Kidney (tissue), 14 donors: ENCODE data around the gene ICOSLG. TPM values are rescaled to one million over a fixed set of nuclear protein-coding genes. Genes with fewer than 3 reads are reported as not detected.
A peak's percentile ranks its signal among the peaks of the same experiment; 100 is the strongest.

Source experiments
- DNase-seq, 5 donors: peaks; one replicate each; pipeline ENCODE4 v3.0.0-alpha.2; 2013 to 2020
- FAIRE-seq: peaks from 2 replicates; lab custom pipeline; 2012; peaks lifted over from hg19 to GRCh38; lab: Jason Lieb, UNC
- H3K27ac ChIP-seq, 2 donors: one replicate each; pipeline ENCODE4 v1.7.0; 2013; ENCODE audit warnings: low read depth in 2 of 2, low read length in 2 of 2, inconsistent platforms in 1 of 2
- H3K27me3 ChIP-seq: one replicate; pipeline ENCODE4 v1.7.1; 2013; ENCODE audit warnings: low read length, inconsistent platforms; ENCODE audit not compliant: control insufficient read depth, insufficient read depth
- H3K36me3 ChIP-seq, 3 donors: one replicate each; pipeline versions ENCODE4 v1.7.0 to v1.7.1; 2013; ENCODE audit warnings: low read length in 3 of 3, control low read depth in 1 of 3, inconsistent platforms in 1 of 3; ENCODE audit not compliant: insufficient read depth in 3 of 3, control insufficient read depth in 2 of 3
- H3K4me1 ChIP-seq, 3 donors: one replicate each; pipeline versions ENCODE4 v1.7.0 to v1.7.1; 2013; ENCODE audit warnings: low read length in 3 of 3, inconsistent platforms in 1 of 3, low read depth in 1 of 3; ENCODE audit not compliant: control insufficient read depth in 2 of 3, insufficient read depth in 2 of 3
- H3K4me3 ChIP-seq, 3 donors: one replicate each; pipeline versions ENCODE4 v1.7.0 to v1.8.1; 2013; ENCODE audit warnings: low read length in 3 of 3, control low read depth in 1 of 3, inconsistent platforms in 1 of 3
- H3K9ac ChIP-seq, 3 donors: one replicate each; pipeline versions ENCODE4 v1.7.0 to v1.7.1; 2013; ENCODE audit warnings: low read length in 3 of 3, control low read depth in 1 of 3, inconsistent platforms in 1 of 3
- H3K9me3 ChIP-seq, 3 donors: one replicate each; pipeline versions ENCODE4 v1.7.0 to v1.7.1; 2013; ENCODE audit warnings: low read length in 3 of 3, control low read depth in 1 of 3, inconsistent platforms in 1 of 3; ENCODE audit not compliant: control insufficient read depth in 2 of 3, insufficient read depth in 1 of 3
- CTCF ChIP-seq: IDR thresholded peaks from 3 replicates; pipeline ENCODE4 v1.5.1; 2012; ENCODE audit warnings: mild to moderate bottlenecking, moderate library complexity, borderline replicate concordance; ENCODE audit not compliant: insufficient read depth; ENCODE audit errors: extremely low read depth
- intact Hi-C: fragments of 100-400 bp; cut with DNase I; formaldehyde crosslinking; loops from one replicate; pipeline ENCODE4 v1.11.1; 2022
- polyA plus RNA-seq: library from polyadenylated mRNA; stranded (reverse); fragments of 350-450 nt; fragmentation: Illumina TruSeq; extraction: RNeasy Lipid Tissue Mini Kit (QIAGEN cat#74804); gene quantifications from one replicate; pipeline ENCODE4 v1.2.3, GENCODE V29; 2014; ENCODE audit warnings: low read depth, low replicate concordance; ENCODE audit not compliant: insufficient read depth
- total RNA-seq: library from RNA; stranded (reverse); fragmentation: NEBNext Ultra II Directional; extraction: Animal tissue kit (Norgen Biotek cat#: 25700); gene quantifications from one replicate; pipeline ENCODE4 v1.2.1, GENCODE V29; 2021
- donor health status: control.
- donor health status: control.
- donor health status: control.
- donor health status: control.
- donor health status: control.
- donor health status: DM: yes; HTN: yes; CAD: no.
- donor health status: Normal renal cell carcinoma (clear cell type).

Gene ICOSLG
- total and polyA plus RNA-seq, 2 donors from 2014 or later: 3.0 to 10.2 TPM

DNA sequence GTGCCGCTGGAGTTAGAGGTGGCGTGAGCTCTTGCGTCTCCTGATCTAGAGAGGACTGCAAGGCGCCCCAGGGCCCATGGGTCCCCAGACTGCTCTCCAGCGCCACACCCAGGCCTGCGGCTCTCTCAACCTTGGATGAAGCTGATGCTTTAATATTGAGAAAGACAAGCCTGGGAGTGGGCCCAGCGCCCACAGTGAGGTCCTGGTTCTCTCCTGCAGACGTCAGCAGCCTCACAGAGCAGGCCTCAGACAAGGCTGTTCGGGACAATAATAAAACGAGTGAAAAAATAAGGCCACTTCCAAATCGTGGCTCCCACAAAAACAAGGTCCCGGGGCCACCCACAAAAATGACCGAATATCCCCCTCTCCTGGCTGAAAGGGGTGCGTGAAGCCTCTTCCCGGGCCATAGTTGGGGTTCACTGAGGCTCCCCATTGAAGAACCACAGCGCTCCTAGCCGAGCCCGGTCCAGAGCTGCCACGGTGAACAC, 27.0 kb upstream of the ICOSLG start:
- no peak overlapping the region for H3K27ac ChIP-seq
- no peak overlapping the region for H3K4me3 ChIP-seq
- no peaks in the 10 kb centered on the region for H3K27me3 ChIP-seq
- TF ChIP-seq CTCF: peak; percentile 11
- H3K9ac ChIP-seq: no peak overlapping the region
- DNase-seq (peak in 1 of 5 donors; percentile 59), FAIRE-seq (no peak)
- H3K4me1 ChIP-seq: no peaks in the 10 kb centered on the region
- no peaks in the 10 kb centered on the region for H3K36me3 ChIP-seq
- no peaks in the 10 kb centered on the region for H3K9me3 ChIP-seq
- intact Hi-C loops: no loop called here

DNA sequence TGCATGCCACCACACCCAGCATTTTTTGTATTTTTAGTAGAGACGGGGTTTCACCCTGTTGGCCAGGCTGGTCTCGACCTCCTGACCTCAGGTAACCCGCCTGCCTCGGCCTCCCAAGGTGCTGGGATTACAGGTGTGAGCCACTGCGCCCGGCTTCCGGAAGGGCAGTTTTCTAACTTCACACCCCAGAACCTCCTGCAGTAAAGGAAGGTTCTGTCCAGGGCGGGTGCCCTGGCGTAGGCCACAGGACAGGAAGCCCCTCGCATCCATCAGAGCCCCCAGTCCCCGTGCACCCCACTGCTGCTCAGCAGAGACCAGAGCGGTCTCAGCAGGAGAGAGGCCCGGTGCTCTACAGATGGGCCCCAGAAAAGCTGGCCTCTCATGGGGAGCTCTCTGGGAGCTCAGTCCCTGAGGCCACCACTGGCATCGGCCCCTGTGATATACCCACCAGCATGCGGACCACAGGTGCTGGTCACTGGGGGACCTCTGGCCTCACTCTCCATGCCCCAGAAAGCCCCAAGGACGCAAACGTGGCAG, 25.1 kb upstream of the ICOSLG start:
- no peak for FAIRE-seq
- intact Hi-C loops: no loop called here
- DNase-seq: peak in 1 of 5 donors; percentile 36
- no peak overlapping the region for H3K9ac ChIP-seq
- H3K27ac ChIP-seq: no peak overlapping the region
- H3K27me3 ChIP-seq: no peaks in the 10 kb centered on the region
- no peaks in the 10 kb centered on the region for H3K36me3 ChIP-seq
- H3K4me3 ChIP-seq: no peak overlapping the region
- H3K4me1 ChIP-seq: no peaks in the 10 kb centered on the region
- TF ChIP-seq CTCF: no peak
- no peaks in the 10 kb centered on the region for H3K9me3 ChIP-seq

DNA sequence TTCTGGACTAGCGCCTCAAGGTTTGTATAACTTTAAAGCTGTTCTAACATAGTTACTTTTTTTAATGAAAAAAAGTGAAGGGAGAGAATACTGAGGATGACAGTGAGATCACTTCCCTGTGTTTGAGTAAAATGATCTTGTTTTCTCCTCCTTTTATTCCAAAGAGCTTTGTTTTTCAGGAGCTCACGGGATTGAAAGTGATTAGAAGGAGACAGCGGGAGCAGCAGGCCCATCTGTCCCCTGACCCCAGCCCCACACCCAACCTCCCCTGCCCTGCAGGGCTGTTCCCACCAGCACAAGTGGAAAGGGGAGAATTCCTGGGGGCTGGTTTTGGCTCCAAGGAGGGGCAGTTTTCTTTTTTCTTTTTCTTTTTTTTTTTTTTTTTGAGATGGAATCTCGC, 23.0 kb upstream of the ICOSLG start:
- Histone ChIP-seq H3K27ac (no peak overlapping the region), H3K4me3 (no peak overlapping the region), H3K27me3 (no peaks in the 10 kb centered on the region), H3K9me3 (peaks cover 0 to 3% (median 0%) of the 10 kb centered on the region in 3 donors), H3K9ac (no peak overlapping the region), H3K4me1 (no peaks in the 10 kb centered on the region), H3K36me3 (no peaks in the 10 kb centered on the region)
- no peak for FAIRE-seq
- TF ChIP-seq CTCF: no peak
- intact Hi-C loops: no loop called here
- DNase-seq: peak in 1 of 5 donors; percentile 30
